Left ventricle myocardium inferior (tissue), 1 donor: ENCODE results near the gene NIPAL4. TPM values are rescaled to one million over a fixed set of nuclear protein-coding genes. Genes with fewer than 3 reads are reported as not detected.

Experiments
- DNase-seq: peaks from one replicate; pipeline ENCODE4 v3.0.0-alpha.2; 2020
- H3K27ac ChIP-seq: fragments of 200-600 bp; replicated peaks from 2 replicates; pipeline ENCODE4 v1.8.0; 2021
- H3K27me3 ChIP-seq: fragments of 200-600 bp; 2 replicates; pipeline ENCODE4 v1.8.0; 2021; ENCODE audit warnings: low read depth
- H3K36me3 ChIP-seq: fragments of 200-600 bp; 2 replicates; pipeline ENCODE4 v1.8.0; 2021
- H3K4me1 ChIP-seq: fragments of 200-600 bp; 2 replicates; pipeline ENCODE4 v1.8.0; 2021
- H3K4me3 ChIP-seq: fragments of 200-600 bp; 2 replicates; pipeline ENCODE4 v1.8.0; 2021; ENCODE audit warnings: mild to moderate bottlenecking, moderate library complexity
- H3K9me3 ChIP-seq: fragments of 200-600 bp; replicated peaks from 2 replicates; pipeline ENCODE4 v1.8.0; 2021
- intact Hi-C: fragments of 100-400 bp; cut with micrococcal nuclease; formaldehyde crosslinking; loops from one replicate; pipeline ENCODE4 v1.11.0; 2022
- total RNA-seq: library from RNA; stranded (reverse); fragmentation: NEBNext Ultra II Directional; extraction: Animal tissue kit (Norgen Biotek cat#: 25700); gene quantifications from one replicate; pipeline ENCODE4 v1.2.1, GENCODE V29; 2021
- TF ChIP-seq, protein P1 (sequence below): fragments of 200-600 bp; IDR thresholded peaks from 2 replicates; pipeline ENCODE4 v1.8.0; 2021; ENCODE audit warnings: antibody characterized with exemption, mild to moderate bottlenecking, borderline replicate concordance
- donor health status: DM: no; HTN: yes; CAD: no; lungs with severe emphysema.

Gene NIPAL4
- total RNA-seq, 1 donor from 2014 or later, result not detected

DNA sequence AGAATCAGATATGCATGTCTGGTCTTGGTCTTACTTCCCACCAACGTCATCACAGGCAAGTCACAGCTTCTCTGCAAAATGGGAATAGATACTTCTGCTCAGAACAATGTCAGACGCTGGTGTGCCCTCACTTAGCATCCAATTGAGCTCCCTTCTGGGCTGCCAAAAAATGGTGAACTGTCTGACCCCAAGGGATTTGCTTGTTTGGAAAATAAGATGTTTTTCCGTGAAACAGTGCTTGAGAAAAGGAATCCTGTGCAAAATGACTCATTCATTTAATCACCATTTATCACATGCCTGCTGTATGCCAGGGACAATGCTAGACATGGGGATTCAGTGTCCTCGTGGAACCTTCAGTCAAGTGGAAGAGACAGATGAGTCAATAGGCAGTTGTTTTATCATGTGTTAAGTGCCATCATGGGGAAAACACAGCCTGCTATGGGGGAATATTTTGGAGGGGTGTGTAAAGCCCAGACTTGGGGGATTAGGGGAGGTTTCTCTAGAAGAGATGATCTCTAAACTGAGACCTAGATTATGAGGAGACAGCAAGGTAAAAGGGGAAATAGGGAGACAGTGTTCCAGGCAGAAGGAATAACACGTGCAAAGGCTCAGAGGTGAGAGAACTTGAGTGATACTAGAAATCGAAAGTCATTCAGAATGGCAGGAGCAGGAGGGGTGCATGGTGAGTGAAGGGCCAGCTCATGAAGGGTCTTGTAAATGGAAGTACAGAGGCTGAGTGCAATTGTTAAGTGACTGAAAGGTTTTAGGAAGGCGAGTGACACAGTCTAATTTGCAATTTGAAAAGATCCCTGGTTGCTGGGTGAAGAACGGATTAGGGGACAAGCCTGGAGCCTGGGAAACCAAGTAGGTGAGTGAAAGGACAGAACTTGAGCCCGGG is 3.9 kb downstream of the NIPAL4 start:
- Histone ChIP-seq H3K36me3 (no peaks in the 10 kb centered on the region), H3K4me3 (no peak overlapping the region), H3K27ac (peak overlapping the region; percentile 16), H3K4me1 (peaks cover 11% of the 10 kb centered on the region), H3K27me3 (peaks cover 39% of the 10 kb centered on the region), H3K9me3 (no peaks in the 10 kb centered on the region)
- intact Hi-C loops, result no loop called here
- TF ChIP-seq, protein P1, sequence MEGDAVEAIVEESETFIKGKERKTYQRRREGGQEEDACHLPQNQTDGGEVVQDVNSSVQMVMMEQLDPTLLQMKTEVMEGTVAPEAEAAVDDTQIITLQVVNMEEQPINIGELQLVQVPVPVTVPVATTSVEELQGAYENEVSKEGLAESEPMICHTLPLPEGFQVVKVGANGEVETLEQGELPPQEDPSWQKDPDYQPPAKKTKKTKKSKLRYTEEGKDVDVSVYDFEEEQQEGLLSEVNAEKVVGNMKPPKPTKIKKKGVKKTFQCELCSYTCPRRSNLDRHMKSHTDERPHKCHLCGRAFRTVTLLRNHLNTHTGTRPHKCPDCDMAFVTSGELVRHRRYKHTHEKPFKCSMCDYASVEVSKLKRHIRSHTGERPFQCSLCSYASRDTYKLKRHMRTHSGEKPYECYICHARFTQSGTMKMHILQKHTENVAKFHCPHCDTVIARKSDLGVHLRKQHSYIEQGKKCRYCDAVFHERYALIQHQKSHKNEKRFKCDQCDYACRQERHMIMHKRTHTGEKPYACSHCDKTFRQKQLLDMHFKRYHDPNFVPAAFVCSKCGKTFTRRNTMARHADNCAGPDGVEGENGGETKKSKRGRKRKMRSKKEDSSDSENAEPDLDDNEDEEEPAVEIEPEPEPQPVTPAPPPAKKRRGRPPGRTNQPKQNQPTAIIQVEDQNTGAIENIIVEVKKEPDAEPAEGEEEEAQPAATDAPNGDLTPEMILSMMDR, result no peak
- DNase-seq, result no peak

DNA sequence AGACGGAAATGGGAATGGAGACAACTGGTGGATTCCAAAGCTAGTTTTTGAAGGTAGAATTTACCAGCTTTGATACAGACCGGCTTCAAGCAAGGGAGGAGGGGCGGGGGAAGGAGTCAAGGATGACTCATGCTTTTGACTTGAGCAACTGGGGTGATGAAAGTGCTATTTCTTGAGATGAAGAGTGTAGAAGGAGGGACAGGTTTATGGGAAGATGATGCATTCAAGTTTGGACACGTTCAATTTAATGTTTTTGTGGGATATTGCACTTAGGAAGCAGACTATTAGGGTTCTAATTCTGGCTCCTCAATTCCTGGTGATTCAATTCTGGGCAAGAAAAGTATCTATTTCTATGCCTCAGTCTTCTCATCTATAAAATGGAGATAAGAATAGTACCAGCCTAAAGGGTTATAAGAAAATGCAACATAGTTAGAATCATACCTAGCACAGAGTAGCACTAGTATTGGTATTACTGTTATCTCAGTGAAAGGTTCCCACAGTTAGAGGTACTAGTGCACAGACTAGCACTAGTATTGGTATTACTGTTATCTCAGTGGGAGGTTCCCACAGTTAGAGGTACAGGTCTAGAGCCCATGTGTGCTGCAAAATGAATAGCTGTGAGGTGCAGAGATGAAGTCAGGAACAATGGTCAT is 4.6 kb downstream of the NIPAL4 start:
- no peak overlapping the region for H3K27ac ChIP-seq
- no peaks in the 10 kb centered on the region for H3K9me3 ChIP-seq
- no peaks in the 10 kb centered on the region for H3K36me3 ChIP-seq
- intact Hi-C loops, result no loop called here
- peaks cover 38% of the 10 kb centered on the region for H3K27me3 ChIP-seq
- no peak for DNase-seq
- peaks cover 11% of the 10 kb centered on the region for H3K4me1 ChIP-seq
- no peak overlapping the region for H3K4me3 ChIP-seq
- TF ChIP-seq, protein P1, result no peak

DNA sequence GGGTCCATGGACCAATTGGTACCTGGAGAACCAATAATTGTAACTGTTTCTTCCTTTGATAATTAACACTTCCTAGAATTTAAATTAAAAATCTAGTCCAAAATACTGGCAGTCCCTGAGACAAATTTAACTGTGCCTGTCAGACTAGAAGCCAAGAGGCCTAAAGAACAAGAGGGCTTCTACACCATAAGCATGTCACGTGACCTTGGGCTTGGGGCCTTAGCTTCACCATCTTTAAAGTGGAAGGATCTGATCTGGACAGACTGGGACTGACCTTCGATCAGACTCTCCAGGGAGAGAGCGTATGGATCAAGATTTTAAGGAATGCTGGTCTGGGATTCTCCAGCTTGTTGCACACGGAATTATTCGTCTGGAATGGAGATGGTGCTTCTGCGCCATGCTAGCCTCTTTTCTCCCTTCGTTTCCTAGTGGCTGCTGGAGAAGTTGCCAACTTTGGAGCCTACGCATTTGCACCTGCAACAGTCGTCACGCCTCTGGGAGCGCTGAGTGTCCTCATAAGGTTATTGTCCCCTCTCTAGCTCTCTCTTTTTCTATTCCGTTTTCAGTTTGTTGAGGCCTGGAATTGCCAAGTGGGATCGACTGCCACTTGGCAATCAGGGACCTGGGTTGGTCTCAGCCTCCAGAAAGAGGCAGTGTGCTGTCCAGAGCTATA is 8.4 kb downstream of the NIPAL4 start:
- H3K27ac ChIP-seq, result no peak overlapping the region
- H3K36me3 ChIP-seq, result no peaks in the 10 kb centered on the region
- TF ChIP-seq, protein P1, result no peak
- no peak for DNase-seq
- intact Hi-C loops, result no loop called here
- no peak overlapping the region for H3K4me3 ChIP-seq
- H3K9me3 ChIP-seq, result no peaks in the 10 kb centered on the region
- peaks cover 5% of the 10 kb centered on the region for H3K27me3 ChIP-seq
- peaks cover 15% of the 10 kb centered on the region for H3K4me1 ChIP-seq

DNA sequence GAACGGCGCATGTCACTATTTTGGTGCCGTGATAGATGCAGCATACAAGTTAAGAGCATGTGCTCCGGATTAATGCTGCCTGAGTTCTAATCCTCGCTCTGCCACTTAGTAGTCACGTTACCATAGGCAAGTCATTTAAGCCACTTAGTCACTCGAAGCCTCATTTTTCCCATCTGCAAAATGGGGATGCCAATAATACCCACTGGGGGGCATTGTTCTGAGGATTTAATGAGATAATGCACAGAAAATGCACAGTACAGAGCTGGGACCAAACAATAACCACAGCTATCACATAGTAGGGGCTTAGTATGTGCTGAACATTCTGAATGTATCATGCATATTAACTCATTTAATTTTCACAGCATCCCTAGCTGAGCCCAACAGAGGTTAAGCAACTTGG is 9.1 kb downstream of the NIPAL4 start:
- peaks cover 22% of the 10 kb centered on the region for H3K4me1 ChIP-seq
- no peak for DNase-seq
- H3K4me3 ChIP-seq, result no peak overlapping the region
- no peaks in the 10 kb centered on the region for H3K27me3 ChIP-seq
- no peaks in the 10 kb centered on the region for H3K9me3 ChIP-seq
- no peaks in the 10 kb centered on the region for H3K36me3 ChIP-seq
- TF ChIP-seq, protein P1, result no peak
- intact Hi-C loops, result no loop called here
- H3K27ac ChIP-seq, result no peak overlapping the region

DNA sequence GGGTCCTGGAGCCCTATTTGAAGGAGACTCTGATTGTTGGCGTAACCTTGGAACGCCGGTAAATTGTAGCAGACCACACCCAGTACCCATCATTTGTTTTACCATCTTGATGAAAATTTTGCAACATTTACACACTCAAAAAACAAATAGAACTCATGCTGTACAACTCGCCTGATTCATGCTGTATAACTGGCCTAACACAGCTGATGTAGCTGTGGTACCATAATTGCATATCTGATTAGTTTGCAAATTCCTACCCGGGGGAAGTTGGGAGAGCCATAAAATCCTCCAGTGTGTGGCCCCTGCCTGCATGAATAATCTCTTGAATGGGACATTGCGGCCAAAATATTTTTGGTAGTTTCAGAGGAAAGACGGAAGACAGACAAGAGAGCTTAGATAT is 9.7 kb downstream of the NIPAL4 start:
- H3K9me3 ChIP-seq, result no peaks in the 10 kb centered on the region
- TF ChIP-seq, protein P1, result no peak
- H3K4me1 ChIP-seq, result peaks cover 28% of the 10 kb centered on the region
- no peak overlapping the region for H3K27ac ChIP-seq
- no peak for DNase-seq
- no peaks in the 10 kb centered on the region for H3K36me3 ChIP-seq
- H3K27me3 ChIP-seq, result no peaks in the 10 kb centered on the region
- H3K4me3 ChIP-seq, result no peak overlapping the region
- intact Hi-C loops, result loop anchor here (10.0 kb wide), 1 partner anchor 135 kb away; no protein-coding TSS in a partner anchor
